DND-41 (cell line): ENCODE results near the gene PLAGL1.

ENCODE experiments used
- ATAC-seq: fragments of 200-7000 bp; cut with Tn5 transposase; 3 replicates; pipeline ENCODE4 v1.9.1; 2021; ENCODE audit warnings: low read depth; ENCODE audit not compliant: insufficient read depth
- DNase-seq: peaks from one replicate; pipeline ENCODE4 v3.0.0-alpha.2; 2020
- H2AFZ ChIP-seq: 2 replicates; pipeline ENCODE4 v1.6.0; 2012; ENCODE audit warnings: low read depth, low read length
- H3K27ac ChIP-seq: 2 replicates; pipeline ENCODE4 v1.5.1; 2012; ENCODE audit warnings: low read length, inconsistent platforms
- H3K27me3 ChIP-seq: fragments of 200-600 bp; sonication (generic); 2 replicates; pipeline ENCODE4 v1.6.0; 2012; ENCODE audit warnings: low read length, mild to moderate bottlenecking, inconsistent platforms; ENCODE audit not compliant: insufficient read depth, poor library complexity
- H3K36me3 ChIP-seq: 2 replicates; pipeline ENCODE4 v1.5.1; 2012; ENCODE audit warnings: low read length, inconsistent platforms; ENCODE audit not compliant: insufficient read depth
- H3K4me1 ChIP-seq: 2 replicates; pipeline ENCODE4 v1.5.1; 2012; ENCODE audit warnings: mild to moderate bottlenecking, low read length; ENCODE audit not compliant: insufficient read depth
- H3K4me2 ChIP-seq: 2 replicates; pipeline ENCODE4 v1.6.0; 2012; ENCODE audit warnings: mild to moderate bottlenecking, moderate library complexity, low read length, inconsistent platforms; ENCODE audit not compliant: insufficient read depth
- H3K4me3 ChIP-seq, 2 experiments: fragments of 200-600 bp in 1 of 2; shearing (Covaris generic) in 1 of 2; 2 replicates each; pipeline ENCODE4 v1.5.1; 2012 to 2016; ENCODE audit warnings: inconsistent platforms in 2 of 2, low read length in 2 of 2, mild to moderate bottlenecking in 2 of 2, low read depth in 1 of 2, moderate library complexity in 1 of 2
- H3K79me2 ChIP-seq: 2 replicates; pipeline ENCODE4 v1.6.0; 2012; ENCODE audit warnings: low read length, inconsistent platforms; ENCODE audit not compliant: insufficient read depth
- H3K9ac ChIP-seq: 2 replicates; pipeline ENCODE4 v1.6.0; 2012; ENCODE audit warnings: low read depth, mild to moderate bottlenecking, inconsistent platforms, low read length, moderate library complexity
- H3K9me3 ChIP-seq: 2 replicates; pipeline ENCODE4 v1.5.1; 2012; ENCODE audit warnings: low read length, moderate library complexity, mild to moderate bottlenecking, inconsistent platforms; ENCODE audit not compliant: insufficient read depth, severe bottlenecking
- H4K20me1 ChIP-seq: 2 replicates; pipeline ENCODE4 v1.6.0; 2012; ENCODE audit warnings: low read length; ENCODE audit not compliant: insufficient read depth
- CTCF ChIP-seq: IDR thresholded peaks from 2 replicates; pipeline ENCODE4 v1.5.1; 2012; ENCODE audit warnings: borderline replicate concordance, low read length, moderate library complexity, mild to moderate bottlenecking; ENCODE audit not compliant: poor library complexity, severe bottlenecking; ENCODE audit errors: extremely low read depth
- EZH2 ChIP-seq: IDR thresholded peaks from 3 replicates; pipeline ENCODE4 v1.6.1; 2012; ENCODE audit warnings: borderline replicate concordance, low read depth, mild to moderate bottlenecking, moderate library complexity, low read length, inconsistent platforms; ENCODE audit not compliant: severe bottlenecking

Gene PLAGL1

GRCh38 chr6:143937668-143937970 is 70.4 kb downstream of the PLAGL1 start:
- DNase-seq: no peak
- Histone ChIP-seq H3K79me2 (no peaks in the 10 kb centered on the region), H3K4me1 (no peaks in the 10 kb centered on the region), H3K4me3 (no peak overlapping the region), H3K9ac (no peak overlapping the region), H3K27me3 (no peaks in the 10 kb centered on the region), H2AFZ (no peak overlapping the region), H4K20me1 (no peaks in the 10 kb centered on the region), H3K4me2 (no peak overlapping the region), H3K9me3 (no peaks in the 10 kb centered on the region), H3K27ac (no peak overlapping the region), H3K36me3 (no peaks in the 10 kb centered on the region)
- TF ChIP-seq CTCF (no peak), EZH2 (no peak)
- no peak for ATAC-seq

- Histone ChIP-seq H2AFZ (no peak overlapping the region), H3K4me1 (no peaks in the 10 kb centered on the region), H3K36me3 (no peaks in the 10 kb centered on the region), H3K27me3 (no peaks in the 10 kb centered on the region), H3K4me2 (no peak overlapping the region), H3K4me3 (no peak overlapping the region), H4K20me1 (no peaks in the 10 kb centered on the region), H3K79me2 (no peaks in the 10 kb centered on the region), H3K27ac (no peak overlapping the region), H3K9ac (no peak overlapping the region), H3K9me3 (no peaks in the 10 kb centered on the region)
- DNase-seq: no peak
- TF ChIP-seq EZH2 (no peak), CTCF (no peak)
- ATAC-seq: no peak
These were observed 71.0 kb downstream of the PLAGL1 start for GRCh38 chr6:143936778-143937667.

DNA sequence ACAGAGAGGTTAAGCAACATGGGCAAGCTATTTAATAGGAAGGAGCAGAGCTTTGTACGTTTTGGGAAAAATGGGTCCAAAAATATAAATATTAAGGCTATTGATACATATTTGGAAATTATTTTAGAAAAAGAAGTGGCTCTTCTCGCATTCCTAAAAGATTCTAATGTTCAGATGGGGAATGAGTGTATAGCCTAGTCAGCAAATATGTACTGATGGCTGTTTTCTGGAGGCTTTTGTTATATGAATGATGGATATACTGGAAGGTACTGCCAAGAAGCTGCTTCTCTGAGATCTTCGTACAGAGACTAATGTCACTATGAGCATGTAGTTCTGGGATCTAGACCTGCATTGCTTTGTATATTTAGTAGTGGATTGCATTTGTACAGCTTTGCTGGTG is 71.7 kb downstream of the PLAGL1 start:
- TF ChIP-seq CTCF: no peak
- no peak for TF ChIP-seq EZH2
- Histone ChIP-seq H3K9me3 (no peaks in the 10 kb centered on the region), H3K4me1 (no peaks in the 10 kb centered on the region), H3K4me2 (no peak overlapping the region), H3K27me3 (no peaks in the 10 kb centered on the region), H3K4me3 (no peak overlapping the region), H3K9ac (no peak overlapping the region), H4K20me1 (no peaks in the 10 kb centered on the region), H3K79me2 (no peaks in the 10 kb centered on the region), H3K27ac (no peak overlapping the region), H2AFZ (no peak overlapping the region), H3K36me3 (no peaks in the 10 kb centered on the region)
- DNase-seq (no peak), ATAC-seq (no peak)
